Activated CD8-positive, alpha-beta memory T cell treated with anti-CD3 and anti-CD28 coated beads for 4 hours (primary cell): ENCODE measurements around the gene YIPF3.
A peak's percentile ranks its signal among the peaks of the same experiment; 100 is the strongest.
"Not testable (repeated sequence)": the region's sequence is repeated elsewhere in the genome, so short reads cannot be mapped to it uniquely, and the experiment has no call there.

Experiments used
- DNase-seq, 2 donors: peaks; one replicate each; pipeline ENCODE4 v3.0.0-alpha.2; 2020; ENCODE audit warnings: low read depth in 2 of 2

The YIPF3 gene

GRCh38 chr6:43516697-43517504 is at the start of gene YIPF3, which contains the start of gene POLR1C:
Gene YIPF3 (minus strand): TSS chr6:43516926. CDS start chr6:43516807, 119 bp downstream.
Gene POLR1C (plus strand): TSS chr6:43517089. CDS start chr6:43517110, 21 bp downstream.
- DNase-seq: peak; percentile 94

DNA sequence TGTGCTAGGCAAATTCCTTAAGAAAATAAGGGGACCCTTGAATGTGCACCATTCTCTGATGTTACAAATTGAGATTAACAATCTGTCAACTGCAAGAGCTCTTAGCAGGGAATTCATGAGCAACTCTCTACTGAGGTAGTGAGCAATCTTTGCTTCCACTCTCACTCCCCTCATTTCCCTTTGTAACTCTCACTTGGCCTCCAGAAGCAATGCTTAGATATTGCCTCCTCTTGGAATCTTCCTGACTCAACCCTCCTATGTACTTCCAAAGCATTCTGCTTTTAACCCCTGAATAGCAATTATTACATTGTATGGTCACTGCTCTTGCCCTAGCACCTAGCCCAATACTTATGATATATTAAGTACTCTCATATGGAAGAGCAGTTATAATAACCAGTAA is 42.6 kb upstream of the YIPF3 start:
- DNase-seq: no peak

DNA sequence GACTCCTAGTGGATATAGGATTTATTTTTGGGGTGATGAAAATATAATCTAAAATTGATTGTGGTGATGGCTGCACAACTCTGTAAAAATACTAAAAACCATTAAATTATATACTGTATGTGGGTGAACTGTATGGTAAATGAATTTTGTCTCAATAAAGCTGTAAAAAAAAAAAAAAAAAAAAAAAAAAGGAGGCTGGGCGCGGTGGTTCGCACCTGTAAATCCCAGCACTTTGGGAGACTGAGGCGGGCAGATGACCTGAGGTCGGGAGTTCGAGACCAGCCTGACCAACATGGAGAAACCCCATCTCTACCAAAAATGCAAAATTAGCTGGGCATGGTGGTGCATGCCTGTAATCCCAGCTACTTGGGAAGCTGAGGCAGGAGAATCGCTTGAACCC is 40.9 kb upstream of the YIPF3 start:
- not testable (repeated sequence) for DNase-seq

GRCh38 chr6:43547222-43547621 is 30.5 kb upstream of the YIPF3 start:
- DNase-seq: no peak

DNA sequence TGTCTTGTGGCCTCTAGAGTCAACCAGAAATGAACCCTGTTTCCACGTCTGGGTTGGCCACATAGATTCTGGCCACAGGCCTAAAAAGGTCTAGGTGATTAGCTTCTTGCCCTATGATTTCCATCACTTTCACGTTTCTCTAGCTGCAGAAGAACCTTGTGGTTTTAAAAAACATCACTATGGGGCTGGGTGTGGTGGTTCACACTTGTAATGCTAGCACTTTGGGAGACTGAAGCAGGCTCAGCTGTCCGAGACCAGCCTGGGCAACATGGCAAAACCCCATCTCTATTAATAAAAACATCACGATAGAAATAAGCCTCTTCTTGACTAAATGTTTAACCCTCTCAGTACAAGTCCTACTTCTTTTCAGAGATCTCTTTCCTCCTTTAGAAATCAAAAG is 27.7 kb upstream of the YIPF3 start:
- DNase-seq: no peak

DNA sequence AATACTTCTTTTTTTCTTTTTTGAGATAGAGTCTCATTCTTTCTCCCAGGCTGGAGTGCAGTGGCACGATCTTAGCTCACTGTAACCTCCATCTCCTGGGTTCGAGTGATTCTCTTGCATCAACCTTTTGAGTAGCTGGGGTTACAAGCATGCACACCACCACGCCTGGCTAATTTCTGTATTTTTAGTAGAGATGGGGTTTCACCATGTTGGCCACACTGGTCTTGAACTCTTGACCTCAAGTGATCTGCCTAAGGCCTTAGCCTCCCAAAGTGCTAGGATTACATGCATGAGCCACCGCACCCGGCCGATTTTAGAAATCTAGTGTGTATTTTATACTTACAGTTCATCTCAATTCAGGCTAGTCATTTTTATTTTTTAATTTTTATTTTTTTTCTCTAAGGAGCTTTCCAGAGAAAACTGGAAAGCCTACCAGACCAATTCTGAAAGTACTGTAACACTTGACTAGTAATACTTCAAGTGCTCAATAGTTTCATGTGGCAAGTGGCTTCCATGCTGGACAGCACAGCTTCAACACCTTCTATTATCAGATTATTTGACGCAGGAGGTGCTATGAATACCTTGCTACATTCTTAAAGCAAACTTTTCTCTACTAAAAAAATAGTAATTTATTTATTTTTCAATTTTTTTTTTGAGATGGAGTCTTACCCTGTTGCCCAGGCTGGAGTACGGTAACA is 25.2 kb upstream of the YIPF3 start:
- no peak for DNase-seq

- no peak for DNase-seq
Measured at GRCh38 chr6:43540507-43540906, 23.8 kb upstream of the YIPF3 start.

DNA sequence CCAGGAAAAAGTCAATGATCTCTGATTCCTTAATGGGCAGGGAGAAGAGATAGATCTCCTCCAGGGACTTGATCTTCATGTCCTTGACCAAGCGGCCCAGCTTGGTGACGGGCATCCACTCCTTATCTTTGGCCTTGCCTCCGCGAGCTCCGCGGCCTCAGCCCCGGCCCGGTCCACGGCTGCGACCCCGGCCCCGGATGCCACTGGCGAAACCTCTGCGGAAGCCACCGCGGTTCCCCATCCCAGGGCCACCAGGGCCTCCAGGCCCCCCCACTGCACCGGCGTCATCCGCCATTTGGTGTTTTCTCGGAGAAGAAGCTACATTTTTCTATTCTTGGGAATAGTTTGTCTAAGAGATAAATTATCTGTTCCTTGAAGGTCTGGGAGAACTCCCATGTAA is 22.7 kb upstream of the YIPF3 start:
- not testable (repeated sequence) for DNase-seq

DNA sequence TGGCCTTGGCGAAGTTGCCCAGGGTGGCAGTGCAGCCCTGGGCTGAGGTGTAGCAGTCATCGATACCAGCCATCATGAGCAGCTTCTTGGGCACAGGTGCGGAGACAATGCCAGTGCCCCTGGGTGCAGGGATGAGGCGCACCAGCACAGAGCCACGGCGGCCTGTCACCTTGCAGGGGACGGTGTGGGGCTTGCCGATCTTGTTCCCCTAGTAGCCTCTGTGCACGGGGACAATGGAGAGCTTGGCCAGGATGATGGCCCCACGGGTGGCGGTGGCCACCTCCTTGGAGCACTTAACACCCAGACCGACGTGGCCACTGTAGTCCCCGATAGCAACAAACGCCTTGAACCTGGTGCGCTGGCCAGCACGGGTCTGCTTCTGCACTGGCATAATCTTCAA is 22.3 kb upstream of the YIPF3 start:
- not testable (repeated sequence) for DNase-seq

DNA sequence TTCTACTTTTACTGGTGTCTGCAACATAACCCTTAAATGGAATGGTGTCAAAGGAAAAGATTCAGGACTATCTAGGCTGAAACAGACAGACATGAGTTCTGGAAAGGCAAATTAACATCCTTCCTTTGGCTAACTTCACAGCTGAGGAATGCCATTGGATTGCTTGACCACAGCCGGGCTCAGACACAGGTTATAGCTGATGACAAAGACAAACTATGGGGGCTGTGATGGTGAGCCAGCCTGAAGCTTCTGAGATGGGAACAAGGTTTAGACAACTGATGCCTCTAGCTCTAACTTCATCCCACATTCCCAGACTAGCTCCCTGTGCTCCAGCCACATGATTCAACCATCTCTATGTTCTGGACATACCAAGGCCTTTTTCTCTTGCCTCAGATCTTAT is 15.5 kb upstream of the YIPF3 start:
- no peak for DNase-seq

DNA sequence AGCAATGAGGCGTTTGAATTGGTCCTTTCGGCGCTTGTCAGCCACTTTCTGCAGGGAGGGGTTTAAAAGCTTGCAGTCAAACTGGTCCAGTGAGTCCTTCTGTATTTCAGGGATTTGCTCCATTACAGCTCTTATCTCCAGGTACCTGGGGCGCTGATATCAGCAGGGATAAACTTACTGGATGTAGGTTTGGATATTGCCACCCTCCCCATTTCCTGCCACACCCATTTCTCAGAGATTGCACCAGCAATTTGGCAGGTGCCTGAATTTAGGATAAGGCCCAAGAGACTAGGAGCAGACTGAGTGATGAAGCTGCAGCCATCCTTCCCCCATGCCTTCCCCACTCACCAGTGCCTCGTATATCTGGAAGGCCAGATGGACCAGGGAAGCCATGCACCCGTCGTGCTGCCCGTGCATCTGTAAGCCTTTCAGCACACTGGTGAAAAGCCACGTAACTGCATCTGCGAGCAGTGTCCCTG is 7.8 kb upstream of the YIPF3 start:
- no peak for DNase-seq

- no peak for DNase-seq
Measured at GRCh38 chr6:43523284-43523683, 6.6 kb upstream of the YIPF3 start.

GRCh38 chr6:43522547-43523261 is 6.0 kb upstream of the YIPF3 start:
- DNase-seq: no peak

GRCh38 chr6:43521836-43522235 is 5.1 kb upstream of the YIPF3 start:
- no peak for DNase-seq

GRCh38 chr6:43520097-43520496 is 3.4 kb upstream of the YIPF3 start:
- DNase-seq: no peak

- DNase-seq: no peak
Measured at GRCh38 chr6:43517505-43518357, 1.0 kb upstream of the YIPF3 start.

DNA sequence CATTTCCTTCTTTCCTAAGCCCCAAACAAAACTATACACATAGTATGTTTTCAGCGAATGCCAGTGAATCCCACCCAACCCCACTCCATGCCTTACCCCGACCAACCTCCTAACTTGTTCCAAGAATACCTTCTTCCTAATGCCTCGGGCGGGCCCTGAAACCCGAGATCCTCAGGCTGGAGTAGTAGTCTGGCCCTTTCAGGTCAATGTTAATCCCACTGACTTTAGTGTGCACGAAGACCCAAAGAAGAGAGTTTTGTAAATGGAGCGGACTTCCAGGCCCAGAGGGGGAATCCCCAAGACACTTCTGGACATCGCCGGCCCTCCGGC is 394 bp downstream of the YIPF3 start:
- DNase-seq: no peak

DNA sequence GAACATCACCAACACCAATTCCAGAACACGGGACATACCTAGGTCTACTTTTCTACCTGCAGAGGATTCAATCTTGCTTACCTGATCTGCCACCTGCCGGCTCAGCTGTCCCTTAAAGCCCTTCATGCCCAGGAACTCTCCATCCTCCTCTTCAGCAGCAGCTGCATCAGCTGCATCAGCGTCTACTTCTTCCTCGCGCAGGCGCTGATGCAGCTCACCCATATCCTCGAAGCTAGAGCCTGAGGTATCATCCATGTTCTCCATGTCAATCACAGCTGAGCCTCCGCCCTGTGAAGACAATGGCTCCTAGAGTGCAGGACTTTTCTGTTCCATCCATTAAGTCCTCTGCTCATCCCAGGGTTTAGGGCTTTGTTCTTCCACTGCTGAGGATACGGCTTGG is 918 bp downstream of the YIPF3 start:
- DNase-seq: no peak

DNA sequence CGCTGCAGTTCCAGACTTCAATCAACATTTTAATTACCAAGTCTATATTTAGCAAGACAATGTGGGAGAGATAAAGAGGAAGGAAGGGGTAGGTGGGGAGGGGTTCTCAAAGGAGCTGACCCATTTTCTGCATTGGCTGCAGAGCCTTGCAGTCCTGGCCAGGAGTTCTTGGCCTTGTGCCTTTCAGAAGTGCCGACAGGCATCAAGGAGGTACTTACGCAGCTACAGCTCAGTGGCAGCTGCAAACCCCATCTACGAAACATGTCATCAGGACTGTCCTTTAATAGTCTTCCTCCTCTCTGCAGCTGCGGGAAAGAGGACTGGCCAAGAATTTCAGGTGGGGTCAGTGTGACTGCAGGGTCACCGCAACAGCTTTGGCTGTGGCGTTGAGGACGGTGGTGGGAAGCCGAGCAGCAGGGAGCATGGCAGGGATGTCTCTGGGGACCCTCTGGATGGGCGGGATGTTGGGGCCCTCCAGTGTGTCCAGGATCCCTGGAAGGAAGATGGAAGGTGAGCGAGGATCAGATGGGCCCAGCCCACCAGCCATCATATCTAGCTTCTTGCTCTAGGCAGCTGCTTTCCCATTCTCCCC is 4.8 kb downstream of the YIPF3 start:
- DNase-seq: no peak

GRCh38 chr6:43510827-43511163 is 5.9 kb downstream of the YIPF3 start:
- DNase-seq: no peak
